ENCODE results near the gene PDPN. TPM values are rescaled to one million over a fixed set of nuclear protein-coding genes. Genes with fewer than 3 reads are reported as not detected.
"Not testable (repeated sequence)": the region's sequence is repeated elsewhere in the genome, so short reads cannot be mapped to it uniquely, and the experiment has no call there.

PDPN gene
- polyA plus RNA-seq, 1 of the 3 experiments (the other 2 are of a cell fraction), result not detected

- TF ChIP-seq REST (IDR thresholded peaks at IDR 0.05; ENCODE audit: low read depth, low read length) (no peak), CTCF (IDR thresholded peaks at IDR 0.05) (no peak), ZBTB33 (IDR thresholded peaks at IDR 0.05; ENCODE audit: borderline replicate concordance, low read depth) (no peak)
Observed at GRCh38 chr1:13560541-13560940, 23.1 kb upstream of the PDPN start (continued).

GRCh38 chr1:13562981-13563380 is 20.7 kb upstream of the PDPN start:
- H3F3A ChIP-seq (replicated peaks; ENCODE audit: insufficient read depth); H3K27ac ChIP-seq (ENCODE audit: low read depth in 2 of 2, low read length in 1 of 2); H2AFZ ChIP-seq (ENCODE audit: low read depth); H3K9me2 ChIP-seq; H4K20me1 ChIP-seq (ENCODE audit: insufficient read depth); CTCF ChIA-PET; H3K4me2 ChIP-seq; H3K79me2 ChIP-seq (ENCODE audit: insufficient read depth); H3K9me3 ChIP-seq; DNase-seq; H3K9ac ChIP-seq; H3K36me3 ChIP-seq (replicated peaks in 1 of 2; ENCODE audit: control insufficient read depth in 1 of 2, insufficient read depth in 2 of 2, low read length in 1 of 2); POLR2A ChIA-PET; H3K4me3 ChIP-seq (ENCODE audit: low read depth in 2 of 2, low read length in 1 of 2); H3K4me1 ChIP-seq (ENCODE audit: control insufficient read depth in 1 of 2, insufficient read depth in 2 of 2, low read depth in 1 of 2, low read length in 1 of 2): not testable (repeated sequence)
- WGBS (ENCODE audit: low lambda C conversion rate), result 1% methylated on average over 11 of the region's 11 CpGs
- H3K27me3 ChIP-seq (ENCODE audit: insufficient read depth), result peaks cover 37% of the 10 kb centered on the region; the same call in 1 of the 2 replicates

- Histone ChIP-seq H3K4me1 (ENCODE audit: control insufficient read depth in 1 of 2, insufficient read depth in 2 of 2, low read depth in 1 of 2, low read length in 1 of 2) (no peaks in the 10 kb centered on the region), H3K27me3 (ENCODE audit: insufficient read depth) (peaks cover 36% of the 10 kb centered on the region; the same call in 1 of the 2 replicates), H3K9me2 (no peaks in the 10 kb centered on the region), H3K36me3 (replicated peaks in 1 of 2; ENCODE audit: control insufficient read depth in 1 of 2, insufficient read depth in 2 of 2, low read length in 1 of 2) (no peaks in the 10 kb centered on the region), H2AFZ (ENCODE audit: low read depth) (no peak overlapping the region), H3K79me2 (ENCODE audit: insufficient read depth) (no peaks in the 10 kb centered on the region), H3K4me2 (no peak overlapping the region), H3K4me3 (ENCODE audit: low read depth in 2 of 2, low read length in 1 of 2) (no peak overlapping the region), H3K27ac (ENCODE audit: low read depth in 2 of 2, low read length in 1 of 2) (no peak overlapping the region), H3K9me3 (no peaks in the 10 kb centered on the region), H3K9ac (no peak overlapping the region), H3F3A (replicated peaks; ENCODE audit: insufficient read depth) (no peaks in the 10 kb centered on the region), H4K20me1 (ENCODE audit: insufficient read depth) (no peaks in the 10 kb centered on the region)
- no peak for TF ChIP-seq RFX5 (IDR thresholded peaks at IDR 0.05; ENCODE audit: low read length)
- no peak for TF ChIP-seq GATA2 (CRISPR knock-in tag; IDR thresholded peaks at IDR 0.05)
- no peak for TF ChIP-seq SMC3 (IDR thresholded peaks at IDR 0.05; ENCODE audit: low read depth, low read length)
- no peak for TF ChIP-seq RXRA (IDR thresholded peaks at IDR 0.05; ENCODE audit: borderline replicate concordance, low read depth)
- TF ChIP-seq TEAD4 (IDR thresholded peaks at IDR 0.05; ENCODE audit: borderline replicate concordance, insufficient read depth), result no peak
- TF ChIP-seq CHD2 (IDR thresholded peaks at IDR 0.05; ENCODE audit: low read length, partially characterized antibody), result no peak
- TF ChIP-seq NRF1 (IDR thresholded peaks at IDR 0.05; ENCODE audit: low read depth, low read length), result no peak
- no peak for TF ChIP-seq PBX3 (IDR thresholded peaks at IDR 0.05)
- no peak for TF ChIP-seq YY1 (IDR thresholded peaks at IDR 0.05; ENCODE audit: low read depth)
- TF ChIP-seq EZH2phosphoT487 (IDR thresholded peaks at IDR 0.05; ENCODE audit: borderline replicate concordance, low read depth), result no peak
- TF ChIP-seq TCF12 (IDR thresholded peaks at IDR 0.05), result no peak
- TF ChIP-seq CTCF (IDR thresholded peaks at IDR 0.05), result no peak
- no peak for DNase-seq
- CTCF ChIA-PET, result no interaction called here
- POLR2A ChIA-PET, result no interaction called here
- WGBS (ENCODE audit: low lambda C conversion rate), result 5% methylated on average over 5 of the region's 5 CpGs
Observed at GRCh38 chr1:13564073-13564472, 19.6 kb upstream of the PDPN start.
